GM19397 (cell line): Measurements from ENCODE around the gene TBX22.
"Not testable (repeated sequence)": the region's sequence is repeated elsewhere in the genome, so short reads cannot be mapped to it uniquely, and the experiment has no call there.

Source experiments
- ATAC-seq: cut with Tn5 transposase; IDR thresholded peaks from one replicate; pipeline ENCODE4 v1.9.1; 2021; ENCODE audit warnings: mild to moderate bottlenecking, moderate library complexity; ENCODE audit not compliant: unreplicated experiment

TBX22 gene

DNA sequence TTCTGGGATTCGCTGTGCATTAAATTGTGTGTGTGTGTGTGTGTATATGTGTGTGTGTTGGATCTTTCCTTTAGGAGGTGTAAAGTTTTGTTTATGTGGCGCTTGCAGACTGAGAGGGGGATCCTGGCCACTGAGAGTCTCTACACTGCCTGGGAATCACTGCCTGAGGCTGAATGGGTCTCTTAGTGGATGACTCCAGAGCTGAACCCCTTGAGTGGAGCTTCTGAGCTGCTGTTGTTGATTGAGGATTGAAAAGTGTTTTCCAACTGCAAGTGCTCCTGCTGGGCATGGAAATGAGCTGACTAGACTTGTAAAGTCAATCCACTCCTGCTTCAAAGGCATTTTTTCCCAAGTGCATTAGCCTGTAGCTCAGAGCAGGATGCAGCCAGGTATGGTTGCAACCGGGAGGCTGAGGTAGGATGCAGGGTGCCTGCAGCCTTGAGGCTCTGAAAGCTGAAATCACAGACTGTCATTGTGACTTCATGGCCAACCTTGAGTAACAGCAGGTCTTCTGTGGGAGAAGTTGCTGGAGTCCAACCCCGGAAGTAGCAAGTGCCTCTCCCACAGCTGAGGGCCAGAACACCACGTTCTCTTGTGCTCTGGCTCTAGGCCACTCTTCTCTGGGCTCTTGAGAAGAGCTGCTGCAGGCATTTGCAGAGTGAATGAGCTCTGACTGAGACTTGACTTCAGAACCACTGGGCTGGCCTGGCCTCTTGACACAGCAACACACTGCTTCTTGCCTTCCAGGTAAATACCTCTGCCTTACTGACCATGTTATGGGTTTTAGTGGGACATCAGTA lies at the start of gene TBX22:
TSS of gene TBX22 (plus strand) at position 613 of the 800 bp plus-strand sequence. CDS start 7,517 bp downstream, outside the sequence.
- ATAC-seq = no peak

GRCh38 chrX:79975605-79976004 lies 38.9 kb upstream of the TBX22 start:
- no peak for ATAC-seq

GRCh38 chrX:80004458-80004857 lies 10.1 kb upstream of the TBX22 start:
- no peak for ATAC-seq

DNA sequence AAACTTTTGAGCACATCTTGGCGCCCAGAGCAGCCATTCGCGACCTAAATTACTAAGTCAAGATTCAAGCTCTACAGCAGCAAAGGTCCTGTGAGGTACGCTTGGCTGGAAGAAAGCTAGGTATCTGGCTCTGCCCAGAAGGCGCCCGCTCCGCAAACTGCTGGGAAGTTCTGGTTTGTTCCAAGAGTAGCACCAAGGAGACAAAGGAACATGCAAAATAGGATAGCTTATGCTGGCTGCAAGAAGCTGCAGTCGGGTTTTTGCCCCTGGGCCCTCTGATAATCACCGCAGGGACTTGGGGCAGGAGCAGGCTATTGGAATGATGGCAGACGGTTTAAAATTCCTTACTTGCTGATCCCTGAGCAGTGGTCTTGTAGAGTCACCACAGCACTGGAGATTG lies 3.0 kb upstream of the TBX22 start:
- no peak for ATAC-seq

DNA sequence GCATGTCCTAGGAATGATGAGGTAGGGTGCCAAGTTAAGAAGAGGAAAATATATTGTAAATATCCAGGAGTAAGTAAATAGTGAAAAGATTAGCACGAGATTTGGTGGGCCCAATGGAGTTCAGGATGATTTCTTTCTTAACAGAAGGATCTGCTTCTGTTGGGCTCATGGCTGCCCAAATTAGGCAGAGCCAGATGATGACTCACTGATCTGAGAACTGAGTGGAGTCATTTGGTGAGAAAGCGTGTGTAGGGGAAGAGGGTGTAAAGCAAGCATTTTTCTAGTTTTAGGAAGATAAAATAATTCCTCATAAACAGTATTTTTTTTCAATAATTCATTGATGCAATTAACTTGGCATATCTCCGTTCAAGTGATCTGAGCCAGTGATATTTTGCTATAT lies 1.6 kb downstream of the TBX22 start:
- ATAC-seq = no peak

- no peak for ATAC-seq
Observed at GRCh38 chrX:80021621-80022020, 7.1 kb downstream of the TBX22 start.

DNA sequence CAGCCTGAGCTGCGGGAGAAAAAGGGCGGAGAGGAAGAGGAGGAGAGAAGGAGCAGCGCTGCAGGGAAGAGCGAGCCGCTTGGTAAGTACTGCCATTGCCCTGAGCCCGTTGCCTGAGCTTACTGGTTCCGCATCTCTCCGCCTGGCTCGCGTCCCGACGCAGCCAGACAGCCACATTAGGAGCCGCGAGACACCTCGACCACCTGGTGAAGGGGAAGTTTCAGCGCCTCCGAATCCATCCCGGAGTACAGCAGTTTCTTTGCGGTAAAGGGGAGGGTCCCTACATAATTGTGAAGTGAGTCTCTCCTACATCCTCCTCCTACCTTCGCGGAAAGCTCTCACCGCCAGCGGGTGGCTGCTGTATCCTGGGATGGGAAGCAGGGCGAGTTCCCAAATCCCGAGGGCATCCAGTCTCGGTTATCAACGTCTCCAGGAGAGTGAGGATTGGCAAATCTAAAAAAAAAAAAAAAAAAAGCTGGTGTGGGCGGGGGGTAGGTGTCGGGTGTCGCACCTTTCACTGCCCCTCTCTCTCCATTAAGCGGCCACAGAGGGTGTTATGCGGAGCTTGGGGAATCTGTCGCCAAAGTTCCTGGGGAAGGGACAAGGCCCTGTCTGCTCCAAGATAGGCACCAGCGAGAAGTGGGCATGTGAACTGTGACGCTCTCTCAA lies 7.9 kb downstream of the TBX22 start:
- ATAC-seq = no peak

DNA sequence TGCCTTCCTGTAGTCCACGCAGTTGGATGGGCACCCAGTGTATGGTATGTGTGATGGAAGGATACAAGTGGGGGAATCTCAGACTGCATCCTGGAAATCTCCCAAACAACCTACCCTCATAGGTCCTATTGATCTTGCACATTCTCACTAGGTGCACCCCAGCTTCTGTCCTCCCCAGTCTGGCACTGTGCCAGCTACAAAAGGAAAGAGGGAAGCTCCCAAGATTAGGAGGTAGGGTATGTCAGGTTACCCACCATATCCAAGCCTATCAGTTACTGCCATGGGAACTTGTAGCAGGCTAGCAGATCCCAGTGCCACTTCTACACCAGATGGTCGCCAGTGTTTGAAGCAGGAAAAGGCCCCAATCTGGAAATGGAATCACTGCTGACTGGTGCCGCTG lies 11.6 kb downstream of the TBX22 start:
- ATAC-seq = no peak

- ATAC-seq = not testable (repeated sequence)
Observed at GRCh38 chrX:80066156-80066555, 51.6 kb downstream of the TBX22 start.

DNA sequence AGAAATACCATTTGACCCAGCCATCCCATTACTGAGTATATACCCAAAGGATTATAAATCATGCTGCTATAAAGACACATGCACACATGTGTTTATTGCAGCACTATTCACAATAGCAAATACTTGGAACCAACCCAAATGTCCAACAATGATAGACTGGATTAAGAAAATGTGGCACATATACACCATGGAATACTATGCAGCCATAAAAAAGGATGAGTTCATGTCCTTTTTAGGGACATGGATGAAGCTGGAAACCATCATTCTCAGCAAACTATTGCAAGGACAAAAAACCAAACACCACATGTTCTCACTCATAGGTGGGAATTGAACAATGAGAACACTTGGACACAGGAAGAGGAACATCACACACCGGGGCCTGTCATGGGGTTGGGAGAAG lies 61.1 kb downstream of the TBX22 start:
- not testable (repeated sequence) for ATAC-seq
